ENCODE results near the gene GLDN.
"Not testable (repeated sequence)": the region's sequence is repeated elsewhere in the genome, so short reads cannot be mapped to it uniquely, and the experiment has no call there.

GLDN gene

GRCh38 chr15:51443282-51443914 is 101.9 kb downstream of the GLDN start:
- CTCF ChIA-PET: no interaction called here
- H3K4me1 Mint-ChIP-seq: no peaks in the 10 kb centered on the region
- DNase-seq: no peak
- H3K9me3 Mint-ChIP-seq: no peaks in the 10 kb centered on the region
- no peak overlapping the region for H3K4me3 Mint-ChIP-seq
- H3K27me3 Mint-ChIP-seq: peaks cover 5% of the 10 kb centered on the region
- H3K27ac Mint-ChIP-seq: no peak overlapping the region
- no peaks in the 10 kb centered on the region for H3K36me3 Mint-ChIP-seq

DNA sequence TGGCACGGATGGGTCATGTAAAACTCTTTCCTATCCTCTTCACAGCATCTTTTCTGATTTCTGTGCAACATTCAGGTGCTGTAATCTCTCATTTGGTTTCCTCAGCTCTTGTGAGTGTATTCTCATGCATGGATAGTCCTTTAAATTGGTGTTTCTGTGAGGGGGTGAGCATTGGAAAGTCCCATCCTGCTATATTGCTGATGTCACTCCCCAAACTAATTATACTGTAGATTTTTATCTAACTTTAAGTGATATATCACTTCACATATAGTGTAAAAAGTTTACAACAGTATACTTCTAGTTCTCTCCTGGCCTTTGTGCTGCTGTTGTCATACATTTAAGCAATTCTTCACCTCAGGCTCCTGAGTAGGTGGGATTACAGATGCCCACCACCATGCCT is 102.7 kb downstream of the GLDN start:
- CTCF ChIA-PET: no interaction called here
- H3K9me3 Mint-ChIP-seq: no peaks in the 10 kb centered on the region
- peaks cover 5% of the 10 kb centered on the region for H3K27me3 Mint-ChIP-seq
- H3K36me3 Mint-ChIP-seq: no peaks in the 10 kb centered on the region
- H3K4me3 Mint-ChIP-seq: no peak overlapping the region
- H3K4me1 Mint-ChIP-seq: no peaks in the 10 kb centered on the region
- no peak for DNase-seq
- no peak overlapping the region for H3K27ac Mint-ChIP-seq

DNA sequence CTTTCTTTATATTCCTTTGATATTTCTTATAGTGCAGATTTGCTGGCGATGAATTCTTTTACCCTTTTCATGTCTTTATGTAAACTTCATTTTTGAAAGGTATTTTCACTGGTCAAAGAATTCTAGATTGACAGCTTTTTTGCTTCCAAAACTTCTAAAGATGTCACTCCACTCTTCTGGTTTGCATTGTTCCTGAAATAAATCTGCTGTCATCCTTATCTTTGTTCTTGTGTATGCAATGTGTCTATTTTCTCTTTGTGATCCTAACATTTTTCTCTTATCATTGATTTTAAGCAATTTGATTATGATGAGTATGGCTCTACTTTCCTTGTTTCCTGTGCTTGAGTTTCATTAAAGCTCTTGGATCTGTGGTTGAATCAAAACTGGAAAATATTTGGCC is 103.4 kb downstream of the GLDN start:
- H3K4me3 Mint-ChIP-seq: no peak overlapping the region
- CTCF ChIA-PET: no interaction called here
- H3K27me3 Mint-ChIP-seq: peaks cover 5% of the 10 kb centered on the region
- no peaks in the 10 kb centered on the region for H3K9me3 Mint-ChIP-seq
- no peaks in the 10 kb centered on the region for H3K4me1 Mint-ChIP-seq
- DNase-seq: no peak
- no peaks in the 10 kb centered on the region for H3K36me3 Mint-ChIP-seq
- no peak overlapping the region for H3K27ac Mint-ChIP-seq

GRCh38 chr15:51446029-51446744 is 104.7 kb downstream of the GLDN start:
- H3K36me3 Mint-ChIP-seq, CTCF ChIA-PET, H3K4me3 Mint-ChIP-seq, H3K9me3 Mint-ChIP-seq, H3K27ac Mint-ChIP-seq, DNase-seq, H3K4me1 Mint-ChIP-seq, H3K27me3 Mint-ChIP-seq: not testable (repeated sequence)

GRCh38 chr15:51447855-51448621 is 106.6 kb downstream of the GLDN start:
- DNase-seq: no peak
- no peak overlapping the region for H3K27ac Mint-ChIP-seq
- H3K4me3 Mint-ChIP-seq: no peak overlapping the region
- no peaks in the 10 kb centered on the region for H3K9me3 Mint-ChIP-seq
- H3K36me3 Mint-ChIP-seq: peaks cover 1% of the 10 kb centered on the region
- CTCF ChIA-PET: no interaction called here
- no peaks in the 10 kb centered on the region for H3K4me1 Mint-ChIP-seq
- no peaks in the 10 kb centered on the region for H3K27me3 Mint-ChIP-seq

DNA sequence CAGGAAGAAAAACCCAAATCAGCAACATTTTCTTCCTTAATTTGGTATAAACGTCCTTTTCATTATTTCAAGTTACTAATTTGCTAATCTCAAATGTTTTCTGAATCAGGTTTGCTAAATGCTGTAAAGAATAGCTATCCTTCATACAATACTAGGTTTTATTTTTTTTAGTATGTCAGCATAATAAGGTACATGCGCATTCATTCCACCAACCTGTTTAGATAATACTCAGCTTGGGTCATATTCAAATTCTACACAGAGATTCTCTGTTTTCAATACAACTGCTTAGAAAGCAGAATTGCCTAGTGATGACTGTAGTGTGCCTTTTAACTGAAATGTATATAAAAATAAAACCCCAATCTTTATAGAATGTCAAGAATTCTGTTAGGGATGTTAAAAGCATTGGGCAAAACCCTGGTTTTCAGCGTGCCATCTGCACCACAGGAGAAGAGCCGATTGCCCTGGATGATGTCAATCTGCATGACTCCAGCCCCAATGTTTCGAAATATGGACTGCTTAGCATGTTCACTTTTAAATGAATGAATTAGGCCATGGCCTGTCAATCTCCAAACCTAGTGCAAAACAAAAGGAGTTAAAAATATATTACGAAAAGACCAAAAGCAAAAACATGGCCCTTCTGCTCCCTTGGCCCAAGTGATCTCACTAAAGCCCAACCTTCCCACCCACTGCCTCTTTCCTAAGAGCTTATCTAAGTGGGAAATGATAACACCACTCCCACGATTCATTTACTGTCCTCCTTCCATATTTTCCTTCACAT is 107.4 kb downstream of the GLDN start:
- Mint-ChIP-seq H3K4me3 (no peak overlapping the region), H3K9me3 (no peaks in the 10 kb centered on the region), H3K36me3 (peaks cover 1% of the 10 kb centered on the region), H3K4me1 (no peaks in the 10 kb centered on the region), H3K27me3 (no peaks in the 10 kb centered on the region), H3K27ac (no peak overlapping the region)
- CTCF ChIA-PET: interaction anchor here (1.0 kb wide), 1 partner anchor 328 kb away, joined by 3 read pairs; no protein-coding TSS in a partner anchor
- DNase-seq: no peak

GRCh38 chr15:51450001-51450400 is 108.5 kb downstream of the GLDN start:
- peaks cover 1% of the 10 kb centered on the region for H3K36me3 Mint-ChIP-seq
- no peaks in the 10 kb centered on the region for H3K27me3 Mint-ChIP-seq
- CTCF ChIA-PET: interaction anchor here (1.0 kb wide), 1 partner anchor 327 kb away, joined by 3 read pairs; no protein-coding TSS in a partner anchor

More at GRCh38 chr15:51450001-51450400, 108.5 kb downstream of the GLDN start:
- Mint-ChIP-seq H3K9me3 (no peaks in the 10 kb centered on the region), H3K4me3 (no peak overlapping the region), H3K27ac (no peak overlapping the region), H3K4me1 (no peaks in the 10 kb centered on the region)
- no peak for DNase-seq

All from activated naive CD4-positive, alpha-beta T cell treated with anti-CD3 and anti-CD28 coated beads, Interleukin-2, amount 10 ng/mL, durations not matched to agents 7 days and 5 days (primary cell).